Measurements from ENCODE around the gene DDX46.
"Not testable (repeated sequence)": the region's sequence is repeated elsewhere in the genome, so short reads cannot be mapped to it uniquely, and the experiment has no call there.

DDX46 gene

DNA sequence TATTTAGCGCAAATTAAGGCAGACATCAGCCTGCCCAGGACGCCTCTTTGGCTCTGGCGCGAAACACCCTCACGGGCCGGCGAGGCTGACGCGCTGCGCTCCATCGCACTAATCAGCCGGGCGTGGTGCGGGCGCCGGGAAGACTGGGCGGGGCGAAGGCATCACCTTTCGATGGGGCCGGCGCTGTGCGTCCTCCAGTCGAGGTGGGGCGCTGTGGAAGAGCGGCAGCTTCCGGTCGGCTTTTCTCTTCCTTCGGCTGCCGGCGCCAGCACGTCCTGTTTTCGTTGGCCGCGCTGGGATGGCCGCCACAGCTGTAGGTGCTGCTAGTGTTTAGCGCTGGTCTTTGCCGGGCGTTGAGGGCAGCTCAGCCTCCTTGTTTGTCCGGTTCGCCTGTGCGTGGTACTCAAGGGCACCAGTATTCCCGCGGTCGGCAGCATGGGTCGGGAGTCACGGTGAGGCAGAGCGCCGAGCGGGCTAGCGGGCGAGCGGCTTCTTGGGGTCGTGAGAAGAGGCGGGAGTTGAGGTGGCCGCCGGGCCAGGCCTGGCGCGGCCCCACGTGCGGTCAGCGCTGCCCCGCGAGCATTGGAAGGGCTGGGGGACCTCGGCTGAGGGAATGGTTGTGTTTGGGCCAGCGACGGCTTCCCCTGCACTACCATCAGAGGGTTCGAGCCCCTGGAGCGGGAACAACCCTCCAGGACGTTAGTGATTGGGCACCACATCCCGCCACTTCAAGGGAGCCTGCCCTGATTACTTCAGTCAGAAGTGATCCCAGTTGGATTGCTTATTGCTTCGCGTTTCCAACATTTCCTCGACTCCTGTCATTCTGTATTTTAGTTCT, at the start of gene DDX46:
TSS of gene DDX46 (plus strand) at position 276 of the 838 bp plus-strand sequence. CDS start at position 436, 160 bp downstream.
- Histone ChIP-seq H3K4me1 (ENCODE audit: low read length) (peaks cover 15% of the 10 kb centered on the region), H3K79me2 (ENCODE audit: low read length) (peaks cover 48% of the 10 kb centered on the region)
- TF ChIP-seq EZH2phosphoT487 (IDR thresholded peaks at IDR 0.05; ENCODE audit: low read depth) = no peak
- TF ChIP-seq, protein P1, sequence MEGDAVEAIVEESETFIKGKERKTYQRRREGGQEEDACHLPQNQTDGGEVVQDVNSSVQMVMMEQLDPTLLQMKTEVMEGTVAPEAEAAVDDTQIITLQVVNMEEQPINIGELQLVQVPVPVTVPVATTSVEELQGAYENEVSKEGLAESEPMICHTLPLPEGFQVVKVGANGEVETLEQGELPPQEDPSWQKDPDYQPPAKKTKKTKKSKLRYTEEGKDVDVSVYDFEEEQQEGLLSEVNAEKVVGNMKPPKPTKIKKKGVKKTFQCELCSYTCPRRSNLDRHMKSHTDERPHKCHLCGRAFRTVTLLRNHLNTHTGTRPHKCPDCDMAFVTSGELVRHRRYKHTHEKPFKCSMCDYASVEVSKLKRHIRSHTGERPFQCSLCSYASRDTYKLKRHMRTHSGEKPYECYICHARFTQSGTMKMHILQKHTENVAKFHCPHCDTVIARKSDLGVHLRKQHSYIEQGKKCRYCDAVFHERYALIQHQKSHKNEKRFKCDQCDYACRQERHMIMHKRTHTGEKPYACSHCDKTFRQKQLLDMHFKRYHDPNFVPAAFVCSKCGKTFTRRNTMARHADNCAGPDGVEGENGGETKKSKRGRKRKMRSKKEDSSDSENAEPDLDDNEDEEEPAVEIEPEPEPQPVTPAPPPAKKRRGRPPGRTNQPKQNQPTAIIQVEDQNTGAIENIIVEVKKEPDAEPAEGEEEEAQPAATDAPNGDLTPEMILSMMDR (IDR thresholded peaks at IDR 0.05; ENCODE audit: low read depth, low read length) = peak; percentile 55

GRCh38 chr5:134714120-134714519, 44.5 kb upstream of the DDX46 start:
- H3K36me3 ChIP-seq (replicated peaks; ENCODE audit: low read depth, low read length) = peaks cover 14% of the 10 kb centered on the region
- H2AFZ ChIP-seq (ENCODE audit: low read depth, low read length) = no peak overlapping the region
- no peak overlapping the region for H3K4me3 ChIP-seq (ENCODE audit: low read length)
- no peaks in the 10 kb centered on the region for H3K4me1 ChIP-seq (ENCODE audit: low read length)
- no peak overlapping the region for H3K27ac ChIP-seq (ENCODE audit: low read length)
- no peak overlapping the region for H3K4me2 ChIP-seq (ENCODE audit: low read length)
- no peaks in the 10 kb centered on the region for H3K9me3 ChIP-seq (ENCODE audit: insufficient read depth, low read length)
- no peaks in the 10 kb centered on the region for H3K79me2 ChIP-seq (ENCODE audit: low read length)
- no peaks in the 10 kb centered on the region for H4K20me1 ChIP-seq (ENCODE audit: insufficient read depth, low read length)
- no peak overlapping the region for H3K9ac ChIP-seq (ENCODE audit: low read length)
- no peaks in the 10 kb centered on the region for H3K27me3 ChIP-seq (ENCODE audit: low read depth, low read length)
- TF ChIP-seq EZH2phosphoT487 (IDR thresholded peaks at IDR 0.05; ENCODE audit: low read depth) = no peak
- TF ChIP-seq, protein P1 (IDR thresholded peaks at IDR 0.05; ENCODE audit: low read depth, low read length) = no peak

More for the DNA sequence above, at the start of gene DDX46:
- Histone ChIP-seq H2AFZ (ENCODE audit: low read depth, low read length) (peak within 1 kb of the TSS; percentile 97), H3K9me3 (ENCODE audit: insufficient read depth, low read length) (no peaks in the 10 kb centered on the region), H3K36me3 (replicated peaks; ENCODE audit: low read depth, low read length) (no peaks in the 10 kb centered on the region), H3K27ac (ENCODE audit: low read length) (0 out of 2 replicates have a peak within 1 kb of the TSS, but pooled peaks have one; percentile 26), H3K9ac (ENCODE audit: low read length) (peak within 1 kb of the TSS; percentile 74), H3K4me2 (ENCODE audit: low read length) (peak within 1 kb of the TSS; percentile 92), H4K20me1 (ENCODE audit: insufficient read depth, low read length) (peaks cover 6% of the 10 kb centered on the region; the same call in 1 of the 2 replicates), H3K27me3 (ENCODE audit: low read depth, low read length) (no peaks in the 10 kb centered on the region), H3K4me3 (ENCODE audit: low read length) (peak within 1 kb of the TSS; percentile 94)

DNA sequence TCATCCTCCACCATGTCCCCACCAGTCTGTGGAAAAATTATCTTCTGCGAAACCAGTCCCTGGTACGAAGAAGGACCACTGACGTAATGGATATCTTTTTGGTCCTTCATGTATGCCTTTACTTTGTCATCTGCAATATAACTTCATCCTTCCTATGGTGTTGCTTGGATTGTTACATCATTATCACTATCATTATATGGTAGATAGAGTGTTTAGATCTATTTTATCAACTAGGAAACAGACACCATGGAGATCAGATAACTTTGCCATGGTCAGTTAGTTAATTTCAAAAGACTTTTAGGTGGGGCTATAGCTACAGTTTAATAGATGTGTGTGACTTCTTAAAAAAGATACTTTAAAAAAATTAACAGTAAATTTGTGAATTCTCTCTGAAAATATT, 44.0 kb upstream of the DDX46 start:
- H3K36me3 ChIP-seq (replicated peaks; ENCODE audit: low read depth, low read length) = peaks cover 11% of the 10 kb centered on the region
- no peak overlapping the region for H3K9ac ChIP-seq (ENCODE audit: low read length)
- no peak overlapping the region for H3K4me2 ChIP-seq (ENCODE audit: low read length)
- TF ChIP-seq EZH2phosphoT487 (IDR thresholded peaks at IDR 0.05; ENCODE audit: low read depth) = no peak
- TF ChIP-seq, protein P1 (IDR thresholded peaks at IDR 0.05; ENCODE audit: low read depth, low read length) = no peak
- no peak overlapping the region for H3K27ac ChIP-seq (ENCODE audit: low read length)
- H3K4me3 ChIP-seq (ENCODE audit: low read length) = no peak overlapping the region
- H3K4me1 ChIP-seq (ENCODE audit: low read length) = no peaks in the 10 kb centered on the region
- no peaks in the 10 kb centered on the region for H3K27me3 ChIP-seq (ENCODE audit: low read depth, low read length)
- no peak overlapping the region for H2AFZ ChIP-seq (ENCODE audit: low read depth, low read length)
- H3K9me3 ChIP-seq (ENCODE audit: insufficient read depth, low read length) = no peaks in the 10 kb centered on the region
- no peaks in the 10 kb centered on the region for H4K20me1 ChIP-seq (ENCODE audit: insufficient read depth, low read length)
- no peaks in the 10 kb centered on the region for H3K79me2 ChIP-seq (ENCODE audit: low read length)

- H2AFZ ChIP-seq (ENCODE audit: low read depth, low read length); H4K20me1 ChIP-seq (ENCODE audit: insufficient read depth, low read length); H3K9ac ChIP-seq (ENCODE audit: low read length); H3K27ac ChIP-seq (ENCODE audit: low read length); H3K27me3 ChIP-seq (ENCODE audit: low read depth, low read length); H3K9me3 ChIP-seq (ENCODE audit: insufficient read depth, low read length); H3K4me1 ChIP-seq (ENCODE audit: low read length); H3K4me3 ChIP-seq (ENCODE audit: low read length); H3K4me2 ChIP-seq (ENCODE audit: low read length); H3K79me2 ChIP-seq (ENCODE audit: low read length): not testable (repeated sequence)
- peaks cover 13% of the 10 kb centered on the region for H3K36me3 ChIP-seq (replicated peaks; ENCODE audit: low read depth, low read length)
Measured at GRCh38 chr5:134715466-134715865, 43.1 kb upstream of the DDX46 start.
